Activated CD4-positive, alpha-beta T cell treated with anti-CD3 and anti-CD28 coated beads, Interleukin-10, Interleukin-2, amounts not matched to agents 100 ng/mL and 50 ng/mL, durations not matched to agents 16 hours and 8 hours (primary cell): ENCODE results near the gene DMRT3.

Experiments used
- DNase-seq: peaks from one replicate; pipeline ENCODE4 v3.0.0-alpha.2; 2020

The DMRT3 gene

DNA sequence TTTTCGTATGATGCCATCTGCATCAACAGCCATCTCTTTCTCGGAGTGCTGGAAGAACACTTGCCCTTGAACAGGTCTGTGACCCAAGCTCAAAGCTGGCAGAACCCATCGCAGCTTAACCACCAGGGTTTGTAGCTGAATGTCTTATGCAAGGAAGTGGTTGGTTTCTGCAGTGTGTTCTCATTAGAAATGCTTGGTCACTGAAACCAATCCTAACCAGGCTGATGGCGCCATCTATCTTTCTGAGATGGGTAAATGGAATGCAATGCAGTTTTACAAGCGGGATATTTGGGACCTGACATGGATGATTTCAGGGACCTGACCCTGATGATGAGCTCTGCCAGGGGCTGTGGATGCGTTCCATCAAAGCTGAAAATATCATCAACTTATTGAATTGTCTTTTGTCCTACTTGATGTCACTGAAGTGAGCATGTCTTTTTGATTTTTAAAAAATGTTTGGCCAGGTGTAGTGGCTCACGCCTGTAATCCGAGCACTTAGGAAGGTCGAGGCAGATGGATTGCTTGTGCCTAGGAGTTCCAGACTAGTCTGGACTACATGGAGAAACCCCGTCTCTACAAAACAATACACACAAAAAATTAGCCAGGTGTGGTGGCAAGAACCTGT lies 28.7 kb downstream of the DMRT3 start:
- DNase-seq = peak; percentile 63

GRCh38 chr9:1007312-1007711 lies 30.9 kb downstream of the DMRT3 start:
- no peak for DNase-seq

DNA sequence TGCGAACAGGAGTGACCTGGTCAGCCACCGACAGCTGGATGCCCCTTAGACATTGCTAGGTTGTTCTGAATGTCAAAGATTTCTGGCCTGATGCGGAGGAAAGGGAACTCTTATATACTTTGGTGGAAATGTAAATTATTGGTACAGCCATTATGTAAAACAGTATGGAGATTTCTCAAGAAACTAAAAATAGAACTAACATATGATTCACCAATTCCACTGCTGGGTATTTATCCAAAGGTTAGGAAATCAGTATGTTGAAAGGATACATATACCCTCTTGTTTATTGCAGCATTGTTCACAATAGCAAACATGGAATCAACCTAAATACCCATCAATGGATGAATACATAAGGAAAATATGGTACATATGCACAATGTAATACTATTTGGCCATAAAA lies 31.8 kb downstream of the DMRT3 start:
- DNase-seq = no peak

DNA sequence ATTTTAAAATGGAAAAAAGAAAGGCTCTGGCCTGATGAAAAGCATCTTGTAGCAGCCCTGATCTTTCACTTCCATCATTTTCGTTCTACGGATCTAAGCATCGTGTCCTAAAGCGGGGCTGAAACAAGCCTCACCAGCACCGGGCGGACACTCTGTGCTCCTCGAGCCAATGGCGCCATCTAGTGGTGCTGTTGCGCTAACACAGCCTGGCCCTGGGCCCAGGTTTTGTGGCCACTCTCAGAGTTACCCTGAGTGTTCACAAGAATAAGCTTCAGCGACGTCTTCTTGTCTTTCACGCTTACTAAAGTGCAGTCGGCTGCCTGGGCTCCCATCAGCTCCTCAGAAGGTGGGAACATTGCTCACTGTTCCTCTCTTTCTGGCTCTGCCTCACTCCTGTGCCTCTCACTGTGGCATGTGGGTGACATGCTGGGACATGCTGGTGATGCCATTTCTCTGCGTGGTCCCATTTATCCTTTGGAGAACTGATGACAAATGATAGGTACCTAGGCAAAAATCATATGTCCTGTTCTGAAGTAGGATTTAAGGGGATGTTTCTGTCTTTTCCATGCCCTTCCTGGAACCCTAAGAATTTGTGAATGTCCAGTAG lies 32.7 kb downstream of the DMRT3 start:
- DNase-seq = peak; percentile 83

DNA sequence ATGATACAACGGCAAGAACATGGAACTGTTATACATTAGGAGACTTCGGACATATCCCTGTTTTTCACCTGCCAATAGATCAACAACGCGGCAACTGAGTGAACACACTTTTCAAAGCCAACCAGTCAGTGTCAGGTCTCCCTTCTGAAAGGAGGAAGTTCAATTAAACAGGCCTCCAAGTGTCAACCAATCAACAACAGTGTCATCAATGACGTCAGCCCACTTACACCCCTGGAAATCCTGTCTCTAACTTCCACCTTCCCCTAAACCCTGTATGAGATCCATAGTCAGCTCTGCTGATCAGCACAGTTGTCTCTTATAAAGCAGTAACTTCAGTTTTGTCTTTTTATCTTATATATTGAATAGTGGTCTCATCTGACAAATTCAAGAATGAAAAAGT lies 36.6 kb downstream of the DMRT3 start:
- no peak for DNase-seq

DNA sequence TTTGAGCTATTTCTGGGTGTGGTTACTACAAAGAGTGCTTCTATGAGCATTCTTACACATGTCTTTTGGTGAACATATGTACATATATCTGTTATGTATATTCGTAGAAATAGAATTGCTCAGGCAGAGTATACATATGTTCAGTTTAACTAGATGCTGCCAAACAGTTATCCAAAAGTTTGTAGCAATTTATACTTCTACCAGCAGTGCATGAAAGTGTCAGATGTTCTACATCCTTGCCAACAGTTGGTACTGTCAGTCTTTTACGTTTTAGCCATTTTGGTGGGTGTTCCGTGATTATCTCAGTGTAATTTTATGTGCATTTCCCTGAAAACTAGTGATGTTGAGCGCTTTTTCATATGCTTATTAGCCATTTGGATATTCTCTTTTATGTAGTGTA lies 37.8 kb downstream of the DMRT3 start:
- no peak for DNase-seq

- DNase-seq = no peak
Observed at GRCh38 chr9:1014640-1015039, 38.2 kb downstream of the DMRT3 start.

DNA sequence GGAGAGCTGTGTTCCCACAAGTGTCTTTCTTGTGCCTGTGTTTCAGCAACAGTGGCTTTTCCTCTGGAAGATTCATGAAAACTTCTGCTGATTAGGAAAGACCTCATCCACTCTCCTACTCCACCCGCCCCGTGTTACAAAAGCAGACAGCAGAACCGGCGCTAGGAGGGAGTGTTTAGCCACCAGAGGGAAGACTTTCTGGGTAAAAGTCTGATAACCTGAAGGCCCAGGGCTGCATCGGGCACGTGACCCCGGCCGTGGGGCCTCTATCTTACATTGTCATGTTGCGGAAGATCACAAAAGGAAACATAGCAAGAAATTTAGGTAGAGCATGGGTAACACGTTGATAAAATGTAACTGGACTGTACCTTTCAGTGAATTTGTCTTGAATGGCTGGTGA lies 41.7 kb downstream of the DMRT3 start:
- DNase-seq = peak; percentile 6

DNA sequence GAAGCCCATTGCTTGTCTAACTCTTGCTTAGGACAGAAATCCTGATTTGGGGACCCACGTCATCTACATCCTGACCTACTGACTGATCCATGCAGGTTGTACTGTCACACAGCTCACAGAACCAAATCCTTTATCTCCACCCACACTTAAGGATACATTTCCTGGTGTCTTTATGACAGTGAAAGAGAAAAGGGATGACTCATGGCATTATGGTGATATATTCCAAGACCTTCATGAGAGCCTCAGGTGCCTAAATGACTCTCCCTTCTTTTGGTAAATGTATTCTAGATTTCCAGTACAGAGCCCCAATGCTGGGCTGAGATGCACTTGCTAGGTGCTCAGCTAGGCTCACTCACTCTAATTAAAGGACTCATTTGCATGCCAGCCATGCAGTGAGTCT lies 47.7 kb downstream of the DMRT3 start:
- DNase-seq = no peak

- DNase-seq = no peak
Observed at GRCh38 chr9:1025131-1025530, 48.7 kb downstream of the DMRT3 start.

DNA sequence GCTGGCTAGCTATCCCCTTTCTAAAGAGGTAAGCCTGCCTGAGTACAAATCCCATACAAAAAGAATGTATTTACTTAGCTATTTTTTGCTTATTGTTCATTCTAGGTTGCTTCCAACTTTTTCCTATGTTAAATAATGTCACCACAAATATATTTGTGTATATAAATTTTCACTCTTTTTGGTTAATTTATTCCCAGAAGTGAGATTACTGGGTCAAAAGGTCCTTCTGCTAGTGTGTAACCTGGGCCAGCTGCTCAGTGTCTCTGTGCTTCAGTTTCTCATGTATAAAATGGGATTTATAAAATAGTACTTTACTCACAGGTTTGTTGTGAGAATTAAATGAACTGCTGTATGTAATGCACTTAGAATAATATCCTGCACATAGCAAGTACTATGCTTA lies 49.8 kb downstream of the DMRT3 start:
- no peak for DNase-seq

GRCh38 chr9:1028501-1029190 lies 52.2 kb downstream of the DMRT3 start:
- no peak for DNase-seq

DNA sequence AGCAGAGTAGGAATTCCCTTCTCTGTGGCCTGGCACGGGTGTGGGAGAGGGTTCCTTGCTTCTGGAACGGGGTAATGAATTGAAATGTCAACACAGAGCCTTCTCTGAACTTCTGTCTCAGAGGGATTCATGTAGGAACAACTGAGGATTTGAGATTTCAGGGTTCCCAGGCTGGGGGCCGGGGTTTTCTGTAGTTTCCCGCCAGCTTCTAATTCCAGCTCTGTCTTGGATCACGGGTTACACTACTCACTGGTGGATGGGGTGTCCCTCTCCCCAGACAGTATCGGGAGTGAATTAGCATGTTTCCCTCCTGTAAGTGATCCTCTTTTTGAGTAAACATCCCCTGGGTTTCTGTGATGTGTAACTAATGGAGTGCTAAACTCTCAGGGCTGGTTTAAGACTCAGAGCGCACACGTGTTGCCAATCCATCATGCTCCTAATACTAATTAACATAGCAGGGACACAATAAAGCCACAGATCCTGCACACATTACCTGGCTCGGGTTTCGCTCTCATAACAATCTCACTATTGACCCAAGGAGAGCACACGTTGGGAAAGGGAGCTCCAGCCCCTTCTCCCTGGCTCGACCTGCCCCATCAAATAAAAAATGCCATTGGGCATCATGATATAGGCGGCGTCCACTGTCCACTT lies 55.6 kb downstream of the DMRT3 start:
- no peak for DNase-seq

DNA sequence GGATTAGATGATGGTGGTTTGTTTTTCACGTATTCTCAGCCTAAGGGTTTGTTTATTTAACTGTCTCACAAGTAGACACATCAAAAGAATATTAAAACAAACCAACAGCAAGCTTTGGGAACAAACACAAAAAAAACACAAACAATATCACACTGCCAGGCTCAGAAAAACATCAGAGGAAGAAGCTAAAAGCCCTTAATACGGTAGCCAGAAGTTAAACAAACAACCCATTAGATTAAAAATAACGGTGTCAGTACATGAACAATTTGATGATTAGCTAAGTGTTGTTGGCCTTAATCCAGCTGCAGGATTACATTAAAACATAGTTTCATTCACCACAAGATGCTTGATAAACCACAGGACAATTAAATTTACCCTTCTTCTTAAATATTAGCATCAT lies 57.8 kb downstream of the DMRT3 start:
- no peak for DNase-seq

DNA sequence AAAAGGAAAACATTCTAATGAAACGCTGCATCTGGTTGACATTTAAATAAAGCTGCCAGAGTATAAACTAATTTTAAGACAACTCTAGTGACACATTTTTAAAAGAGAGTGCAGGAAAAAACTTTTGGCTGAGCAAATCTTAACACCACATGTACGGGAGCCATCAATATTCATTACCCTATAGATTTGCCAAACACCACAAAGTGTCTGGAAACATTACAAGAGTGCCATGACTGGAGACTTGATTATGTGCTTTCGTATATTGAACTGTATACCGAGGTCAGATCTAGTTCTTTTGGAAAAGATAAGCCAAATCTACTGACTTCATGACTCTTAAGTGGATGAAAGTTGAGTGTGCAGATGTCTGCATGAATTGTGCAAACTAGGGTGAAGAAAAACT lies 63.1 kb downstream of the DMRT3 start:
- DNase-seq = no peak
